IPS-NIHi7 (cell line): ENCODE results near the gene NOTCH1.

Source experiments
- DNase-seq: peaks from one replicate; pipeline ENCODE4 v3.0.0; 2012; ENCODE audit warnings: mixed read lengths; ENCODE audit errors: extremely low spot score

NOTCH1 gene

GRCh38 chr9:136501686-136502085 is 44.2 kb downstream of the NOTCH1 start:
- no peak for DNase-seq

- DNase-seq: no peak
These were observed 45.6 kb downstream of the NOTCH1 start for GRCh38 chr9:136499935-136500910.

- no peak for DNase-seq
These were observed 46.5 kb downstream of the NOTCH1 start for GRCh38 chr9:136499071-136499934.

- no peak for DNase-seq
These were observed 47.7 kb downstream of the NOTCH1 start for GRCh38 chr9:136497916-136498695.

- DNase-seq: no peak
These were observed 48.8 kb downstream of the NOTCH1 start for GRCh38 chr9:136496801-136497620.

- no peak for DNase-seq
These were observed 49.7 kb downstream of the NOTCH1 start for GRCh38 chr9:136496181-136496580.

GRCh38 chr9:136495238-136495800 is 50.5 kb downstream of the NOTCH1 start:
- no peak for DNase-seq

- no peak for DNase-seq
These were observed 51.2 kb downstream of the NOTCH1 start for GRCh38 chr9:136494531-136495215.

- no peak for DNase-seq
These were observed 51.8 kb downstream of the NOTCH1 start for GRCh38 chr9:136494012-136494411.

GRCh38 chr9:136493567-136493971 is 52.3 kb downstream of the NOTCH1 start:
- no peak for DNase-seq

GRCh38 chr9:136492978-136493522 is 52.8 kb downstream of the NOTCH1 start:
- no peak for DNase-seq

GRCh38 chr9:136489731-136490130 is 56.1 kb downstream of the NOTCH1 start:
- DNase-seq: no peak

- DNase-seq: peak; percentile 76
These were observed 57.3 kb downstream of the NOTCH1 start for GRCh38 chr9:136488247-136489214.

GRCh38 chr9:136487672-136488071 is 58.2 kb downstream of the NOTCH1 start:
- no peak for DNase-seq

GRCh38 chr9:136486823-136487620 is 58.8 kb downstream of the NOTCH1 start:
- DNase-seq: no peak

GRCh38 chr9:136486131-136486530 is 59.7 kb downstream of the NOTCH1 start:
- DNase-seq: no peak
